Measurements from ENCODE around the gene TYW1.
"Not testable (repeated sequence)": the region's sequence is repeated elsewhere in the genome, so short reads cannot be mapped to it uniquely, and the experiment has no call there.

- TF ChIP-seq HMGA2 (CRISPR knock-in tag; IDR thresholded peaks at IDR 0.05); ATF2 (CRISPR knock-in tag; IDR thresholded peaks at IDR 0.05; ENCODE audit: borderline replicate concordance, low read depth); ELF4 (CRISPR knock-in tag; IDR thresholded peaks at IDR 0.05; ENCODE audit: low read depth); CREM (CRISPR knock-in tag; IDR thresholded peaks at IDR 0.05); JUN (CRISPR knock-in tag; IDR thresholded peaks at IDR 0.05); FOXP1 (CRISPR knock-in tag; IDR thresholded peaks at IDR 0.05; ENCODE audit: borderline replicate concordance); KAT7 (CRISPR knock-in tag; IDR thresholded peaks at IDR 0.05; ENCODE audit: borderline replicate concordance); ATF3 (CRISPR knock-in tag; conservative IDR thresholded peaks at IDR 0.05); E2F4 (CRISPR knock-in tag; IDR thresholded peaks at IDR 0.05; ENCODE audit: borderline replicate concordance, low read depth): not testable (repeated sequence)
- TF ChIP-seq, protein P1, sequence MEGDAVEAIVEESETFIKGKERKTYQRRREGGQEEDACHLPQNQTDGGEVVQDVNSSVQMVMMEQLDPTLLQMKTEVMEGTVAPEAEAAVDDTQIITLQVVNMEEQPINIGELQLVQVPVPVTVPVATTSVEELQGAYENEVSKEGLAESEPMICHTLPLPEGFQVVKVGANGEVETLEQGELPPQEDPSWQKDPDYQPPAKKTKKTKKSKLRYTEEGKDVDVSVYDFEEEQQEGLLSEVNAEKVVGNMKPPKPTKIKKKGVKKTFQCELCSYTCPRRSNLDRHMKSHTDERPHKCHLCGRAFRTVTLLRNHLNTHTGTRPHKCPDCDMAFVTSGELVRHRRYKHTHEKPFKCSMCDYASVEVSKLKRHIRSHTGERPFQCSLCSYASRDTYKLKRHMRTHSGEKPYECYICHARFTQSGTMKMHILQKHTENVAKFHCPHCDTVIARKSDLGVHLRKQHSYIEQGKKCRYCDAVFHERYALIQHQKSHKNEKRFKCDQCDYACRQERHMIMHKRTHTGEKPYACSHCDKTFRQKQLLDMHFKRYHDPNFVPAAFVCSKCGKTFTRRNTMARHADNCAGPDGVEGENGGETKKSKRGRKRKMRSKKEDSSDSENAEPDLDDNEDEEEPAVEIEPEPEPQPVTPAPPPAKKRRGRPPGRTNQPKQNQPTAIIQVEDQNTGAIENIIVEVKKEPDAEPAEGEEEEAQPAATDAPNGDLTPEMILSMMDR (IDR thresholded peaks at IDR 0.05) = not testable (repeated sequence)
- TF ChIP-seq, protein P2, sequence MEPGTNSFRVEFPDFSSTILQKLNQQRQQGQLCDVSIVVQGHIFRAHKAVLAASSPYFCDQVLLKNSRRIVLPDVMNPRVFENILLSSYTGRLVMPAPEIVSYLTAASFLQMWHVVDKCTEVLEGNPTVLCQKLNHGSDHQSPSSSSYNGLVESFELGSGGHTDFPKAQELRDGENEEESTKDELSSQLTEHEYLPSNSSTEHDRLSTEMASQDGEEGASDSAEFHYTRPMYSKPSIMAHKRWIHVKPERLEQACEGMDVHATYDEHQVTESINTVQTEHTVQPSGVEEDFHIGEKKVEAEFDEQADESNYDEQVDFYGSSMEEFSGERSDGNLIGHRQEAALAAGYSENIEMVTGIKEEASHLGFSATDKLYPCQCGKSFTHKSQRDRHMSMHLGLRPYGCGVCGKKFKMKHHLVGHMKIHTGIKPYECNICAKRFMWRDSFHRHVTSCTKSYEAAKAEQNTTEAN (CRISPR knock-in tag; IDR thresholded peaks at IDR 0.05) = not testable (repeated sequence)
Measured at GRCh38 chr7:67091053-67091452, 94.4 kb downstream of the TYW1 start.
